ENCODE measurements around the gene BCAS1. TPM values are rescaled to one million over a fixed set of nuclear protein-coding genes. Genes with fewer than 3 reads are reported as not detected.

BCAS1 gene
- total RNA-seq, 1 donor from 2014 or later: not detected

DNA sequence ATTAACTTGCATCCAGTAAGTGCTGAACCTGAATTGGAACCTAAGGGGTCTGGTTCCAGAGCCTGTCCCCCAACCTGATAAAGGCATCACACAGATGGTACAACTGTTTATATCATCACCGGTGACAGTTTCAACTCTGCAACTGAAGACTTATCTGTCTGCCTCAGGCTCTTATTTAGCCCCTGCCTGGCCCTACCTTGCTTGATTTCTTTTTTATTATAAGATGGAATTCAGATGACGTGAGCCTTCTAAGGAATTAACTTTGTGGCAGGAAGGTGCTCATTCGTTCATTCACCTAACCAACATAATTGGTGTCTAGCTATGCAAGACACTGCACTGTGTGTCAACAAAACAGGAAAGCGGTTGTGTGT lies 175.0 kb downstream of the BCAS1 start:
- Mint-ChIP-seq H3K4me3 (ENCODE audit: unreplicated experiment) (no peak overlapping the region), H3K9me3 (ENCODE audit: unreplicated experiment) (peaks cover 6% of the 10 kb centered on the region), H3K36me3 (ENCODE audit: unreplicated experiment) (no peaks in the 10 kb centered on the region), H3K4me1 (ENCODE audit: unreplicated experiment) (peaks cover 17% of the 10 kb centered on the region), H3K27me3 (ENCODE audit: unreplicated experiment) (no peaks in the 10 kb centered on the region), H3K27ac (ENCODE audit: unreplicated experiment) (no peak overlapping the region)
- no peak for TF ChIP-seq CTCF (IDR thresholded peaks at IDR 0.05)
- no peak for DNase-seq (ENCODE audit: extremely low spot score, unreplicated experiment)

DNA sequence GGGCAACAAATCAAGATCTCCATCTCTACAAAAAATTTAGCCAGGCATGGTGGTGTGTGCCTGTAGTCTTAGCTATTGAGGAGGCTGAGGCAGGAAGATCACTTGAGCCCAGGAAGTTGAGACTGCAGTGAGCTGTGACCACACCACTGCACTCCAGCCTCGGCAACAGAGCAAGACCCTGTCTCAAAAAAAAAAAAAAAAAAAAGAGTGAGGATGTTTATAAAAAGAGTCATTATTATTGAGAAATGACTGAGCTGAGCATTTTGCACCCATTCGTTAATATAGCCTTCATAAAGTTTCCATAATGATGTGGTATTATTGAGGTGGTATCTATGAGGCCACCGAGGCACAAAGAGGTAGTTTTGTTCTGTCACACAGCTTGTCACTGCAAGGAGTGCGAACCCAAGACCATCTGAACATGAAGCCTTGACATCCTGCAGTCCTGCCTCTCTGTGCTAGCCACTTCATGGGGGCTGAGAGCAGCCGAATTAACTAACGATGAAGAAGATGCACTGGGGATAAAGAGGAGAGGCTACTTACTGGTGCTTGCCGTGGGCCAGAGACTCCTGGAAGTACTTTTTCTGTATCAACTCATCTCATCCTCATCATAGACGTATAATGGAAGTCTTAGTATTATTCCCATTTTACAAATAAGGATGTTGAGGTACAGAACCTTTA lies 175.5 kb downstream of the BCAS1 start:
- no peak overlapping the region for H3K27ac Mint-ChIP-seq (ENCODE audit: unreplicated experiment)
- H3K36me3 Mint-ChIP-seq (ENCODE audit: unreplicated experiment): no peaks in the 10 kb centered on the region
- no peaks in the 10 kb centered on the region for H3K27me3 Mint-ChIP-seq (ENCODE audit: unreplicated experiment)
- peaks cover 6% of the 10 kb centered on the region for H3K9me3 Mint-ChIP-seq (ENCODE audit: unreplicated experiment)
- TF ChIP-seq CTCF (IDR thresholded peaks at IDR 0.05): no peak
- no peak overlapping the region for H3K4me3 Mint-ChIP-seq (ENCODE audit: unreplicated experiment)
- DNase-seq (ENCODE audit: extremely low spot score, unreplicated experiment): no peak
- H3K4me1 Mint-ChIP-seq (ENCODE audit: unreplicated experiment): peaks cover 14% of the 10 kb centered on the region

Small RNAs within 50 kb of the gene (microRNA-seq; reads per million reads assigned to microRNA genes)
- gene MIR4756 (ENCODE audit: unreplicated experiment): not detected

Other genes with a start within 250 kb of the BCAS1 start
- gene CYP24A1, start 103.4 kb upstream of the BCAS1 start, total RNA-seq: not detected in 2 replicates
- 18.9 and 23.5 TPM in 2 replicates for gene PFDN4, start 137.5 kb upstream of the BCAS1 start, total RNA-seq

All from osteocyte (in vitro differentiated cells).